Loucy (cell line): ENCODE data around the gene PROB1.

ENCODE experiments used
- EZH2phosphoT487 ChIP-seq: fragments of 200-600 bp; IDR thresholded peaks from 2 replicates; pipeline ENCODE4 v1.6.1; 2018; ENCODE audit warnings: antibody characterized with exemption, mild to moderate bottlenecking, moderate library complexity, borderline replicate concordance
- TF ChIP-seq, protein P1 (sequence below): fragments of 200-600 bp; sonication (generic); conservative IDR thresholded peaks from 2 replicates; pipeline ENCODE4 v1.5.1; 2014; ENCODE audit warnings: mild to moderate bottlenecking, antibody characterized with exemption, low read length

DNA sequence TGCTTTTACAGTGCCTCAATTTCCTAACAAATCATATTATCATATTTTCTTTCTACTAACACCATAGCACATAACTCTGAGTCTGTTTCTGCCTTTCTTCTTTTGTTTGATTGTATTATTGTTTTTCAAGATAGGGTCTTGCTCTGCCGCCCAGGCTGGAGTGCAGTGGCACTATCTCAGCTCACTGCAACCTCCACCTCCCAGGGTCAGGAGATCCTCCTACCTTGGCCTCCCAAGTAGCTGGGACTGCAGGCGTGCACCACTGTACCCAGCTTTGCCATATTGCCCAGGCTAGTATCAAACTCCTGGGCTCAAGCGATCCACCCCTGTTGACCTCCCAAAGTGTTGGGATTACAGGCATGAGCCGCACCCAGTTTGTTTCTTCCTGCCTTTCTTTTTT, 34.5 kb downstream of the PROB1 start:
- TF ChIP-seq, protein P1, sequence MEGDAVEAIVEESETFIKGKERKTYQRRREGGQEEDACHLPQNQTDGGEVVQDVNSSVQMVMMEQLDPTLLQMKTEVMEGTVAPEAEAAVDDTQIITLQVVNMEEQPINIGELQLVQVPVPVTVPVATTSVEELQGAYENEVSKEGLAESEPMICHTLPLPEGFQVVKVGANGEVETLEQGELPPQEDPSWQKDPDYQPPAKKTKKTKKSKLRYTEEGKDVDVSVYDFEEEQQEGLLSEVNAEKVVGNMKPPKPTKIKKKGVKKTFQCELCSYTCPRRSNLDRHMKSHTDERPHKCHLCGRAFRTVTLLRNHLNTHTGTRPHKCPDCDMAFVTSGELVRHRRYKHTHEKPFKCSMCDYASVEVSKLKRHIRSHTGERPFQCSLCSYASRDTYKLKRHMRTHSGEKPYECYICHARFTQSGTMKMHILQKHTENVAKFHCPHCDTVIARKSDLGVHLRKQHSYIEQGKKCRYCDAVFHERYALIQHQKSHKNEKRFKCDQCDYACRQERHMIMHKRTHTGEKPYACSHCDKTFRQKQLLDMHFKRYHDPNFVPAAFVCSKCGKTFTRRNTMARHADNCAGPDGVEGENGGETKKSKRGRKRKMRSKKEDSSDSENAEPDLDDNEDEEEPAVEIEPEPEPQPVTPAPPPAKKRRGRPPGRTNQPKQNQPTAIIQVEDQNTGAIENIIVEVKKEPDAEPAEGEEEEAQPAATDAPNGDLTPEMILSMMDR: no peak
- TF ChIP-seq EZH2phosphoT487: no peak
